ENCODE measurements around the gene KDM2A. TPM values are rescaled to one million over a fixed set of nuclear protein-coding genes. Genes with fewer than 3 reads are reported as not detected.

The KDM2A gene
- total RNA-seq, 1 donor from 2014 or later = 39.0 TPM

GRCh38 chr11:67255864-67256263 lies 136.8 kb downstream of the KDM2A start:
- DNase-seq (ENCODE audit: low spot score) (peak; percentile 41), ATAC-seq (peak; percentile 2)

- DNase-seq (ENCODE audit: low spot score) (peak; percentile 37), ATAC-seq (no peak)
Measured at GRCh38 chr11:67256477-67257135, 137.5 kb downstream of the KDM2A start.

GRCh38 chr11:67260406-67260805 lies 141.3 kb downstream of the KDM2A start:
- ATAC-seq = no peak
- no peak for DNase-seq (ENCODE audit: low spot score)

- DNase-seq (ENCODE audit: low spot score) = peak; percentile 78
- ATAC-seq = peak; percentile 49
Measured at GRCh38 chr11:67260885-67261639, 142.0 kb downstream of the KDM2A start.

- DNase-seq (ENCODE audit: low spot score) (no peak), ATAC-seq (no peak)
Measured at GRCh38 chr11:67261640-67261945, 142.5 kb downstream of the KDM2A start.

GRCh38 chr11:67261946-67262681 lies 143.1 kb downstream of the KDM2A start:
- no peak for DNase-seq (ENCODE audit: low spot score)
- ATAC-seq = no peak

GRCh38 chr11:67262731-67263675 lies 143.9 kb downstream of the KDM2A start:
- ATAC-seq = peak; percentile 66
- DNase-seq (ENCODE audit: low spot score) = peak; percentile 79

GRCh38 chr11:67264260-67264659 lies 145.2 kb downstream of the KDM2A start:
- ATAC-seq = no peak

GRCh38 chr11:67264877-67265632 lies 146.0 kb downstream of the KDM2A start:
- ATAC-seq (no peak), DNase-seq (ENCODE audit: low spot score) (no peak)

More at GRCh38 chr11:67264260-67264659, 145.2 kb downstream of the KDM2A start:
- DNase-seq (ENCODE audit: low spot score) = no peak

- peak; percentile 86 for DNase-seq (ENCODE audit: low spot score)
- peak; percentile 79 for ATAC-seq
Measured at GRCh38 chr11:67265633-67266448, 146.8 kb downstream of the KDM2A start.

- ATAC-seq (peak; percentile 7), DNase-seq (ENCODE audit: low spot score) (no peak)
Measured at GRCh38 chr11:67266449-67267187, 147.6 kb downstream of the KDM2A start, which contains the start of gene GRK2. TSS of gene GRK2 (plus strand) at chr11:67266473. CDS start at chr11:67266700, 227 bp downstream.

GRCh38 chr11:67267188-67268080 lies 148.4 kb downstream of the KDM2A start:
- DNase-seq (ENCODE audit: low spot score) = peak; percentile 77
- ATAC-seq = peak; percentile 39

- ATAC-seq = no peak
- DNase-seq (ENCODE audit: low spot score) = no peak
Measured at GRCh38 chr11:67268081-67268961, 149.3 kb downstream of the KDM2A start.

- no peak for ATAC-seq
- DNase-seq (ENCODE audit: low spot score) = no peak
Measured at GRCh38 chr11:67268962-67269268, 149.9 kb downstream of the KDM2A start.

- no peak for ATAC-seq
- DNase-seq (ENCODE audit: low spot score) = no peak
Measured at GRCh38 chr11:67269401-67270255, 150.6 kb downstream of the KDM2A start.
